HCT116 (cell line): ENCODE data around the gene AMBRA1. TPM values are rescaled to one million over a fixed set of nuclear protein-coding genes. Genes with fewer than 3 reads are reported as not detected.

Experiments
- ATAC-seq: fragments of 200-7000 bp; cut with Tn5 transposase; 2 replicates; pipeline ENCODE4 v1.9.1; 2020; ENCODE audit warnings: mild to moderate bottlenecking, moderate library complexity
- BruUV-seq: library from RNA; stranded (reverse); fragments of 400-500 nt; replicated peaks from 2 replicates; lab custom pipeline; 2021; lab: Mats Ljungman, UMichigan
- CTCF ChIA-PET: fragments of 300-600 bp; sonication (Branson Sonifier 250); formaldehyde crosslinking; loops from one replicate; lab custom pipeline; 2021; ENCODE audit warnings: antibody characterized with exemption; lab: Charles Lee
- POLR2A ChIA-PET: fragments of 300-600, 350-600 bp; sonication (Branson Sonifier 250); formaldehyde crosslinking; loops from one replicate; lab custom pipeline; 2021; ENCODE audit warnings: antibody characterized with exemption; lab: Charles Lee
- RAD21 ChIA-PET, 2 experiments: fragments of 300-600 bp; sonication (Branson Sonifier 250); formaldehyde crosslinking; loops; one replicate each; lab custom pipeline; 2023; ENCODE audit warnings: low total read pairs in 2 of 2; ENCODE audit not compliant: uncharacterized antibody in 2 of 2, unreplicated experiment in 2 of 2, low non-redundant PET in 1 of 2; lab: Charles Lee
- DNase-seq: peaks from one replicate; pipeline ENCODE4 v3.0.0-alpha.2; 2010; ENCODE audit warnings: low read depth, low spot score
- H2AFZ ChIP-seq: fragments of 200-600 bp; shearing (Covaris generic), sonication (generic); 2 replicates; pipeline ENCODE4 v1.6.1; 2017; ENCODE audit warnings: low read depth, mixed run types, mixed read lengths, antibody characterized with exemption, low read length; ENCODE audit not compliant: poor library complexity, severe bottlenecking
- H3K27ac ChIP-seq: 2 replicates; pipeline ENCODE4 v1.5.1; 2012; ENCODE audit warnings: low read depth, low read length
- H3K27me3 ChIP-seq: fragments of 200-600 bp; sonication (generic); 2 replicates; pipeline ENCODE4 v1.6.1; 2016; ENCODE audit warnings: mixed run types, low read length, mixed read lengths; ENCODE audit not compliant: insufficient read depth
- H3K36me3 ChIP-seq, 2 experiments: fragments of 200-500 bp in 1 of 2; fragments of 200-600 bp in 1 of 2; sonication (Bioruptor generic) in 1 of 2; sonication (generic) in 1 of 2; 2 replicates each; pipeline versions ENCODE4 v1.5.1 to v1.6.1; 2014 to 2016; ENCODE audit warnings: low read length in 2 of 2, inconsistent platforms in 1 of 2, mixed read lengths in 1 of 2, mixed run types in 1 of 2; ENCODE audit not compliant: insufficient read depth in 2 of 2, control insufficient read depth in 1 of 2
- H3K4me1 ChIP-seq, 2 experiments: fragments of 200-600 bp in 1 of 2; sonication (generic) in 1 of 2; 2 replicates each; pipeline versions ENCODE4 v1.5.1 to v1.6.1; 2012 to 2017; ENCODE audit warnings: low read length in 2 of 2, inconsistent platforms in 1 of 2, mild to moderate bottlenecking in 1 of 2, mixed read lengths in 1 of 2, mixed run types in 1 of 2, moderate library complexity in 1 of 2; ENCODE audit not compliant: insufficient read depth in 2 of 2, control insufficient read depth in 1 of 2
- H3K4me2 ChIP-seq: fragments of 200-600 bp; sonication (generic); 2 replicates; pipeline ENCODE4 v1.6.1; 2017; ENCODE audit warnings: mixed run types, low read length, mixed read lengths
- H3K4me3 ChIP-seq, 2 experiments: fragments of 200-600 bp in 1 of 2; sonication (generic) in 1 of 2; replicated peaks in 1 of 2; 2 replicates each; pipeline ENCODE4 v1.5.1; 2011 to 2016; ENCODE audit warnings: low read length in 2 of 2, control low read depth in 1 of 2, low read depth in 1 of 2, mild to moderate bottlenecking in 1 of 2, mixed read lengths in 1 of 2, mixed run types in 1 of 2
- H3K79me2 ChIP-seq: fragments of 200-600 bp; sonication (generic); 2 replicates; pipeline ENCODE4 v1.6.1; 2017; ENCODE audit warnings: mild to moderate bottlenecking, mixed run types, low read length, moderate library complexity, mixed read lengths; ENCODE audit not compliant: insufficient read depth
- H3K9ac ChIP-seq: fragments of 200-600 bp; sonication (generic); 2 replicates; pipeline ENCODE4 v1.6.1; 2016; ENCODE audit warnings: low read length, mixed read lengths
- H3K9me2 ChIP-seq: fragments of 200-600 bp; sonication (generic), shearing (Covaris generic); 2 replicates; pipeline ENCODE4 v1.6.1; 2017; ENCODE audit warnings: mixed run types, mild to moderate bottlenecking, moderate library complexity; ENCODE audit not compliant: insufficient read depth
- H3K9me3 ChIP-seq, 2 experiments: fragments of 200-500 bp in 1 of 2; fragments of 200-600 bp in 1 of 2; sonication (Bioruptor generic) in 1 of 2; sonication (generic) in 1 of 2; 2 replicates each; pipeline ENCODE4 v1.6.1; 2014 to 2017; ENCODE audit warnings: low read length in 2 of 2, mixed read lengths in 2 of 2, inconsistent platforms in 1 of 2, low read depth in 1 of 2, mild to moderate bottlenecking in 1 of 2, mixed run types in 1 of 2, moderate library complexity in 1 of 2; ENCODE audit not compliant: control insufficient read depth in 1 of 2, insufficient read depth in 1 of 2
- H4K20me1 ChIP-seq: fragments of 200-600 bp; sonication (generic), shearing (Covaris generic); 2 replicates; pipeline ENCODE4 v1.6.1; 2017; ENCODE audit warnings: mixed run types, mild to moderate bottlenecking, moderate library complexity; ENCODE audit not compliant: insufficient read depth
- EGR1 ChIP-seq: IDR thresholded peaks from 2 replicates; pipeline ENCODE4 v1.6.1; 2012; ENCODE audit warnings: low read depth
- POLR2A ChIP-seq: IDR thresholded peaks from 2 replicates; pipeline ENCODE4 v1.7.0; 2011; ENCODE audit warnings: borderline replicate concordance; ENCODE audit not compliant: insufficient read depth, insufficient read length; ENCODE audit errors: extremely low read depth
- RAD21 ChIP-seq: IDR thresholded peaks from 2 replicates; pipeline ENCODE4 v1.6.1; 2012; ENCODE audit warnings: low read depth, mild to moderate bottlenecking
- SP1 ChIP-seq: IDR thresholded peaks from 2 replicates; pipeline ENCODE4 v1.6.1; 2012; ENCODE audit warnings: low read depth
- TCF7L2 ChIP-seq: IDR thresholded peaks from 2 replicates; pipeline ENCODE4 v1.7.0; 2011; ENCODE audit warnings: borderline replicate concordance, inconsistent platforms; ENCODE audit not compliant: insufficient read depth, insufficient read length; ENCODE audit errors: extremely low read depth
- ZFX ChIP-seq: fragments of 450-650 bp; IDR thresholded peaks from 2 replicates; pipeline ENCODE4 v1.6.1; 2017
- intact Hi-C: fragments of 100-400 bp; cut with micrococcal nuclease; formaldehyde crosslinking; loops from 2 replicates; pipeline ENCODE4 v1.10.0; 2022
- total RNA-seq: library from RNA; stranded (reverse); gene quantifications from one replicate; pipeline ENCODE4 v1.2.1, GENCODE V29; 2021; ENCODE audit not compliant: unreplicated experiment
- TF ChIP-seq, protein P1 (sequence below), 3 experiments: fragments of 200-600 bp in 1 of 3; sonication (generic) in 1 of 3; IDR thresholded peaks in 2 of 3; conservative IDR thresholded peaks in 1 of 3; 2 replicates each; pipeline ENCODE4 v1.5.1; 2012 to 2017; ENCODE audit warnings: low read depth in 2 of 3, low read length in 2 of 3, antibody characterized with exemption in 1 of 3, borderline replicate concordance in 1 of 3, control low read depth in 1 of 3, mild to moderate bottlenecking in 1 of 3, mixed read lengths in 1 of 3, mixed run types in 1 of 3, moderate library complexity in 1 of 3; ENCODE audit not compliant: insufficient read depth in 1 of 3
- TF ChIP-seq, protein P2 (sequence below): IDR thresholded peaks from 2 replicates; pipeline ENCODE4 v1.6.1; 2012
- TF ChIP-seq, protein P3 (sequence below): IDR thresholded peaks from 2 replicates; pipeline ENCODE4 v1.6.1; 2011; ENCODE audit warnings: mild to moderate bottlenecking, low read length, moderate library complexity; ENCODE audit not compliant: insufficient replicate concordance; ENCODE audit errors: extremely low read depth
- TF ChIP-seq, protein P4 (sequence below): IDR thresholded peaks from 2 replicates; pipeline ENCODE4 v1.6.1; 2012

The AMBRA1 gene
- total RNA-seq, 1 experiment from 2014 or later, result 22.7 TPM

DNA sequence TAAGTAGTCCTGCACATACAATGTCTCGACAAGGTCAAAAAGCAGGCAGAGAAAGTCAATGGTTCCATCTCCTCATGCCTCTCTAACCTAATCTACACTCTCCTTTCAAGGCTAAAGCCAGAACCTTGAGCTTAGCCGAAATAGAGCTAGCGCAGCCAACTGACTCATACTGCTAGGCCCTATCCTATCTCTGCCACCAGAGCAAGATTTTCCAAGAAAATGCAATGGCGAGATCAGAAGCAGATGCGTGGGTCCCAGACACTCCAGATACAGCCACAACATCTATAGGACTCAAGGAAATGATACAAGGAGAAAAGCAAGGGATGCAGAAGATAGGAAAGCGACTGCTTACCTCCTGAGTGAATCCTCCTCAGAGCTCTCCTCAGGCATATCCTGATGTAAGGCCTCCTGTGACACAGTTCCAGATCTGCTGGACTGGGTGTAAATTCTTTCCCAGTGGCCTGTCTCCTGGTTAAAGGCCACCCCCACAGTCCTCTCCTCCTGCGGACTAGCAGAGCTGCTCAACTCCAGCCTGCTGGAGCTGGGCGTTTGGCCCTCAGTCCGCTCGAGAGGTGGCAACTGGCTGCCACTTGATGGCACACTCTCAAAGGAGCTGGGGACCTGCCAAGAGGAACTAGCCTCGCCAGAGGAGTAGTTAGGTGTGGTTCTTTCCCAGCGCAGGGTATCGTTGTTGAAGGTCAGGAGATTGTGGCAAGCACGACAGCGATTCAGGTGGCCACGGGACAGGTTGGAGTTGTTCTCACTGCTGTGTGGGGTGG lies 52.0 kb downstream of the AMBRA1 start:
- Histone ChIP-seq H3K9ac (no peak overlapping the region), H3K79me2 (peaks cover 20% of the 10 kb centered on the region), H3K27ac (no peak overlapping the region), H3K4me1 (peaks cover 0 to 7% of the 10 kb centered on the region in 2 experiments; a peak in 1 of 4 replicates), H2AFZ (no peak overlapping the region), H3K36me3 (peaks cover 10 to 15% of the 10 kb centered on the region in 2 experiments; a peak in 2 of 4 replicates), H4K20me1 (no peaks in the 10 kb centered on the region; the same call in 1 of the 2 replicates), H3K9me3 (no peaks in the 10 kb centered on the region), H3K4me3 (no peak overlapping the region), H3K27me3 (no peaks in the 10 kb centered on the region), H3K9me2 (no peaks in the 10 kb centered on the region), H3K4me2 (no peak overlapping the region)
- ChIA-PET CTCF (interaction anchor here (1.1 to 1.5 kb wide), 3 partner anchors 10 to 12 kb away, joined by 3 read pairs; no protein-coding TSS in a partner anchor), RAD21 (no interaction called here), POLR2A (no interaction called here)
- TF ChIP-seq, protein P1, sequence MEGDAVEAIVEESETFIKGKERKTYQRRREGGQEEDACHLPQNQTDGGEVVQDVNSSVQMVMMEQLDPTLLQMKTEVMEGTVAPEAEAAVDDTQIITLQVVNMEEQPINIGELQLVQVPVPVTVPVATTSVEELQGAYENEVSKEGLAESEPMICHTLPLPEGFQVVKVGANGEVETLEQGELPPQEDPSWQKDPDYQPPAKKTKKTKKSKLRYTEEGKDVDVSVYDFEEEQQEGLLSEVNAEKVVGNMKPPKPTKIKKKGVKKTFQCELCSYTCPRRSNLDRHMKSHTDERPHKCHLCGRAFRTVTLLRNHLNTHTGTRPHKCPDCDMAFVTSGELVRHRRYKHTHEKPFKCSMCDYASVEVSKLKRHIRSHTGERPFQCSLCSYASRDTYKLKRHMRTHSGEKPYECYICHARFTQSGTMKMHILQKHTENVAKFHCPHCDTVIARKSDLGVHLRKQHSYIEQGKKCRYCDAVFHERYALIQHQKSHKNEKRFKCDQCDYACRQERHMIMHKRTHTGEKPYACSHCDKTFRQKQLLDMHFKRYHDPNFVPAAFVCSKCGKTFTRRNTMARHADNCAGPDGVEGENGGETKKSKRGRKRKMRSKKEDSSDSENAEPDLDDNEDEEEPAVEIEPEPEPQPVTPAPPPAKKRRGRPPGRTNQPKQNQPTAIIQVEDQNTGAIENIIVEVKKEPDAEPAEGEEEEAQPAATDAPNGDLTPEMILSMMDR (IDR thresholded peaks at IDR 0.05 in 2 of 3, conservative IDR thresholded peaks at IDR 0.05 in 1 of 3; ENCODE audit: borderline replicate concordance in 1 of 3, insufficient read depth in 1 of 3, low read depth in 2 of 3, low read length in 2 of 3), result 0 out of 6 replicates have a peak, but pooled peaks of 2 of the 3 experiments have one; percentile 7 to 8
- TF ChIP-seq RAD21, result peak; percentile 52
- no peak for TF ChIP-seq ZFX
- DNase-seq (no peak), ATAC-seq (no peak)
- no TSS peak for BruUV-seq
- intact Hi-C loops, result no loop called here

DNA sequence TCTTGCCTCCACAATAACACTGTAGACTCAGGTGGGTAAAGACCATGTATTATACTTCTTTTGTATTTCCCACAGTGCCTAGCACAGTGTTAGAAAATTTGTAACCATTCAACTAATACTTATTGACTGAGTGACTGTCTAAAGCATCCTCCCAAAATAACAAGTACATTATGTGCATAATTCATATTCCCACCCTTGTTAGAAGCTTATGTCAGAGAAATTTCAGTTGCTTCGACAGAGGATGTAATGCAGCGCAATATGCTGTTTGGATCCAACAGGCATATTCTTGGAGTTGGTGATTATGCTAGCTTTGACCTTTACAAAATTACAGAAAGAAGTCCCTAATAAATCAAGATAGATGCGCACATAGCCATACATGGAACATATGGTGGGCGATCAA lies 53.0 kb downstream of the AMBRA1 start:
- Histone ChIP-seq H3K27ac (no peak overlapping the region), H3K9me3 (no peaks in the 10 kb centered on the region), H3K9ac (no peak overlapping the region), H3K4me2 (no peak overlapping the region), H3K27me3 (no peaks in the 10 kb centered on the region), H3K9me2 (no peaks in the 10 kb centered on the region), H4K20me1 (no peaks in the 10 kb centered on the region; the same call in 1 of the 2 replicates), H3K4me1 (peaks cover 0 to 7% of the 10 kb centered on the region in 2 experiments; a peak in 1 of 4 replicates), H3K4me3 (no peak overlapping the region), H3K79me2 (peaks cover 29% of the 10 kb centered on the region), H3K36me3 (peaks cover 10 to 15% of the 10 kb centered on the region in 2 experiments; a peak in 2 of 4 replicates), H2AFZ (no peak overlapping the region)
- ATAC-seq (no peak), DNase-seq (no peak)
- no TSS peak for BruUV-seq
- ChIA-PET POLR2A (no interaction called here), CTCF (no interaction called here), RAD21 (no interaction called here)
- TF ChIP-seq, protein P2, sequence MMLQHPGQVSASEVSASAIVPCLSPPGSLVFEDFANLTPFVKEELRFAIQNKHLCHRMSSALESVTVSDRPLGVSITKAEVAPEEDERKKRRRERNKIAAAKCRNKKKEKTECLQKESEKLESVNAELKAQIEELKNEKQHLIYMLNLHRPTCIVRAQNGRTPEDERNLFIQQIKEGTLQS, result no peak
- TF ChIP-seq, protein P3, sequence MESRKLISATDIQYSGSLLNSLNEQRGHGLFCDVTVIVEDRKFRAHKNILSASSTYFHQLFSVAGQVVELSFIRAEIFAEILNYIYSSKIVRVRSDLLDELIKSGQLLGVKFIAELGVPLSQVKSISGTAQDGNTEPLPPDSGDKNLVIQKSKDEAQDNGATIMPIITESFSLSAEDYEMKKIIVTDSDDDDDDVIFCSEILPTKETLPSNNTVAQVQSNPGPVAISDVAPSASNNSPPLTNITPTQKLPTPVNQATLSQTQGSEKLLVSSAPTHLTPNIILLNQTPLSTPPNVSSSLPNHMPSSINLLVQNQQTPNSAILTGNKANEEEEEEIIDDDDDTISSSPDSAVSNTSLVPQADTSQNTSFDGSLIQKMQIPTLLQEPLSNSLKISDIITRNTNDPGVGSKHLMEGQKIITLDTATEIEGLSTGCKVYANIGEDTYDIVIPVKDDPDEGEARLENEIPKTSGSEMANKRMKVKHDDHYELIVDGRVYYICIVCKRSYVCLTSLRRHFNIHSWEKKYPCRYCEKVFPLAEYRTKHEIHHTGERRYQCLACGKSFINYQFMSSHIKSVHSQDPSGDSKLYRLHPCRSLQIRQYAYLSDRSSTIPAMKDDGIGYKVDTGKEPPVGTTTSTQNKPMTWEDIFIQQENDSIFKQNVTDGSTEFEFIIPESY, result no peak
- no peak for TF ChIP-seq EGR1
- TF ChIP-seq TCF7L2, result no peak
- no peak for TF ChIP-seq POLR2A
- TF ChIP-seq, protein P4, sequence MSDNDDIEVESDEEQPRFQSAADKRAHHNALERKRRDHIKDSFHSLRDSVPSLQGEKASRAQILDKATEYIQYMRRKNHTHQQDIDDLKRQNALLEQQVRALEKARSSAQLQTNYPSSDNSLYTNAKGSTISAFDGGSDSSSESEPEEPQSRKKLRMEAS, result no peak
- no peak for TF ChIP-seq SP1
- TF ChIP-seq ZFX, result no peak
- intact Hi-C loops, result no loop called here
